ENCODE data around the gene PPM1J. TPM values are rescaled to one million over a fixed set of nuclear protein-coding genes. Genes with fewer than 3 reads are reported as not detected.

PPM1J gene
- total and polyA plus RNA-seq, 2 donors from 2014 or later = 2.0 to 3.4 TPM

- Histone ChIP-seq H3K27me3 (ENCODE audit: control insufficient read depth, insufficient read depth, low read length) (peaks cover 2% of the 10 kb centered on the region), H3K4me1 (ENCODE audit: control insufficient read depth in 2 of 3, insufficient read depth in 2 of 3, low read depth in 1 of 3, low read length in 3 of 3) (peaks cover 0 to 15% (median 5%) of the 10 kb centered on the region in 3 donors), H3K4me3 (ENCODE audit: low read length in 3 of 3) (no peak overlapping the region), H3K27ac (ENCODE audit: low read depth in 2 of 2, low read length in 2 of 2) (no peak overlapping the region), H3K36me3 (ENCODE audit: control insufficient read depth in 2 of 3, insufficient read depth in 3 of 3, low read length in 3 of 3) (no peaks in the 10 kb centered on the region), H3K9me3 (ENCODE audit: control insufficient read depth in 2 of 3, insufficient read depth in 1 of 3, low read length in 3 of 3) (no peaks in the 10 kb centered on the region), H3K9ac (ENCODE audit: low read length in 3 of 3) (no peak overlapping the region)
- FAIRE-seq = no peak
- DNase-seq = no peak
- TF ChIP-seq, protein P1, sequence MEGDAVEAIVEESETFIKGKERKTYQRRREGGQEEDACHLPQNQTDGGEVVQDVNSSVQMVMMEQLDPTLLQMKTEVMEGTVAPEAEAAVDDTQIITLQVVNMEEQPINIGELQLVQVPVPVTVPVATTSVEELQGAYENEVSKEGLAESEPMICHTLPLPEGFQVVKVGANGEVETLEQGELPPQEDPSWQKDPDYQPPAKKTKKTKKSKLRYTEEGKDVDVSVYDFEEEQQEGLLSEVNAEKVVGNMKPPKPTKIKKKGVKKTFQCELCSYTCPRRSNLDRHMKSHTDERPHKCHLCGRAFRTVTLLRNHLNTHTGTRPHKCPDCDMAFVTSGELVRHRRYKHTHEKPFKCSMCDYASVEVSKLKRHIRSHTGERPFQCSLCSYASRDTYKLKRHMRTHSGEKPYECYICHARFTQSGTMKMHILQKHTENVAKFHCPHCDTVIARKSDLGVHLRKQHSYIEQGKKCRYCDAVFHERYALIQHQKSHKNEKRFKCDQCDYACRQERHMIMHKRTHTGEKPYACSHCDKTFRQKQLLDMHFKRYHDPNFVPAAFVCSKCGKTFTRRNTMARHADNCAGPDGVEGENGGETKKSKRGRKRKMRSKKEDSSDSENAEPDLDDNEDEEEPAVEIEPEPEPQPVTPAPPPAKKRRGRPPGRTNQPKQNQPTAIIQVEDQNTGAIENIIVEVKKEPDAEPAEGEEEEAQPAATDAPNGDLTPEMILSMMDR (IDR thresholded peaks at IDR 0.05; ENCODE audit: borderline replicate concordance, extremely low read depth, insufficient read depth) = no peak
- intact Hi-C loops (cut with DNase I) = loop anchor here (5.0 to 10.0 kb wide), 2 partner anchors 88 to 325 kb away; no protein-coding TSS in a partner anchor
Observed at GRCh38 chr1:112719706-112720105, 4.6 kb upstream of the PPM1J start.

GRCh38 chr1:112718691-112719418 lies 3.7 kb upstream of the PPM1J start:
- intact Hi-C loops (cut with DNase I) = loop anchor here (5.0 kb wide), 1 partner anchor 88 kb away; no protein-coding TSS in a partner anchor
- TF ChIP-seq, protein P1 (IDR thresholded peaks at IDR 0.05; ENCODE audit: borderline replicate concordance, extremely low read depth, insufficient read depth) = peak; percentile 94
- H3K4me3 ChIP-seq (ENCODE audit: low read length in 3 of 3) = no peak overlapping the region
- no peak overlapping the region for H3K9ac ChIP-seq (ENCODE audit: low read length in 3 of 3)
- DNase-seq = peak; percentile 82 to 91 (median 86)
- no peak for FAIRE-seq
- H3K27ac ChIP-seq (ENCODE audit: low read depth in 2 of 2, low read length in 2 of 2) = no peak overlapping the region
- peaks cover 2% of the 10 kb centered on the region for H3K27me3 ChIP-seq (ENCODE audit: control insufficient read depth, insufficient read depth, low read length)
- H3K9me3 ChIP-seq (ENCODE audit: control insufficient read depth in 2 of 3, insufficient read depth in 1 of 3, low read length in 3 of 3) = no peaks in the 10 kb centered on the region
- no peaks in the 10 kb centered on the region for H3K36me3 ChIP-seq (ENCODE audit: control insufficient read depth in 2 of 3, insufficient read depth in 3 of 3, low read length in 3 of 3)
- H3K4me1 ChIP-seq (ENCODE audit: control insufficient read depth in 2 of 3, insufficient read depth in 2 of 3, low read depth in 1 of 3, low read length in 3 of 3) = peaks cover 0 to 21% (median 9%) of the 10 kb centered on the region in 3 donors

- intact Hi-C loops (cut with DNase I) = loop anchor here (5.0 kb wide), 1 partner anchor 90 kb away; no protein-coding TSS in a partner anchor
- FAIRE-seq = no peak
- H3K36me3 ChIP-seq (ENCODE audit: control insufficient read depth in 2 of 3, insufficient read depth in 3 of 3, low read length in 3 of 3) = no peaks in the 10 kb centered on the region
Observed at GRCh38 chr1:112717263-112717873, 2.2 kb upstream of the PPM1J start.

More at GRCh38 chr1:112717263-112717873, 2.2 kb upstream of the PPM1J start:
- DNase-seq = no peak
- TF ChIP-seq, protein P1 (IDR thresholded peaks at IDR 0.05; ENCODE audit: borderline replicate concordance, extremely low read depth, insufficient read depth) = no peak
- peaks cover 2% of the 10 kb centered on the region for H3K27me3 ChIP-seq (ENCODE audit: control insufficient read depth, insufficient read depth, low read length)
- no peak overlapping the region for H3K27ac ChIP-seq (ENCODE audit: low read depth in 2 of 2, low read length in 2 of 2)
- no peak overlapping the region for H3K4me3 ChIP-seq (ENCODE audit: low read length in 3 of 3)
- no peak overlapping the region for H3K9ac ChIP-seq (ENCODE audit: low read length in 3 of 3)
- H3K4me1 ChIP-seq (ENCODE audit: control insufficient read depth in 2 of 3, insufficient read depth in 2 of 3, low read depth in 1 of 3, low read length in 3 of 3) = peaks cover 0 to 25% (median 12%) of the 10 kb centered on the region in 3 donors
- no peaks in the 10 kb centered on the region for H3K9me3 ChIP-seq (ENCODE audit: control insufficient read depth in 2 of 3, insufficient read depth in 1 of 3, low read length in 3 of 3)

Data from kidney (tissue), 14 donors.